HEK293T (cell line): ENCODE measurements around the gene STXBP5.

Experiments used
- ARNT ChIP-seq: fragments of 450-650 bp; IDR thresholded peaks from 2 replicates; pipeline ENCODE4 v1.6.1; 2017; ENCODE audit warnings: mild to moderate bottlenecking
- BHLHE40 ChIP-seq: fragments of 450-650 bp; IDR thresholded peaks from 2 replicates; pipeline ENCODE4 v1.6.1; 2016; ENCODE audit warnings: mild to moderate bottlenecking, moderate library complexity, borderline replicate concordance

DNA sequence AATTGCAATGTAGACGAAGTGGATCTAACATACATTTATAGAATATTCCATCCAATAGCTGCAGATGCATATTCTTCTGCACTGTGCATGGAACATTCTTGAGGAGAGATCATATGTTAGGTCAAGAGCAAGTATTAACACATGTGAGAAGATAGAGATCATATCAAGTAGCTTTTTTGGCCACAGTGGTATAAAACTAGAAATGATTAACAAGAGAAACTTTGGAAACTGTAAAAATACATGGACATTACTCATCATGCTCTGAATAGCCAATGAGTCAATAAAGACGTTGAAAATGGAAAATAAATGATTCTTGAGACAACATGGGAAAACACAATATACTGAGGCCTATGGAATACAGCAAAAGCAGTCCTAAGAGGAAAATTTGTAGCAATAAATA lies 94.2 kb downstream of the STXBP5 start:
- TF ChIP-seq BHLHE40 (no peak), ARNT (no peak)
